H7 (cell line): ENCODE measurements around the gene ARHGEF16. TPM values are rescaled to one million over a fixed set of nuclear protein-coding genes. Genes with fewer than 3 reads are reported as not detected.

Experiments used
- DNase-seq: peaks from one replicate; pipeline ENCODE4 v3.0.0; 2012
- H3K27me3 ChIP-seq: 2 replicates; pipeline ENCODE4 v1.6.0; 2011; ENCODE audit warnings: mild to moderate bottlenecking, low read length; ENCODE audit not compliant: control insufficient read depth, insufficient read depth
- H3K36me3 ChIP-seq: replicated peaks from 2 replicates; pipeline ENCODE4 v1.5.1; 2011; ENCODE audit warnings: low read length; ENCODE audit not compliant: control insufficient read depth, insufficient read depth
- H3K4me3 ChIP-seq: 2 replicates; pipeline ENCODE4 v1.5.1; 2011; ENCODE audit warnings: low read depth, mild to moderate bottlenecking, control low read depth, low read length, moderate library complexity; ENCODE audit not compliant: insufficient read depth
- total RNA-seq: library from RNA; depleted of rRNA; stranded (reverse); fragments of >200 nt; shearing (Covaris generic); gene quantifications from 2 replicates; pipeline ENCODE4 v1.2.3, GENCODE V29; 2014

The ARHGEF16 gene
- total RNA-seq, 1 experiment from 2014 or later = 45.8 TPM

GRCh38 chr1:3439346-3440299 is 14.8 kb upstream of the ARHGEF16 start:
- Histone ChIP-seq H3K36me3 (no peaks in the 10 kb centered on the region), H3K27me3 (no peaks in the 10 kb centered on the region), H3K4me3 (no peak overlapping the region)
- no peak for DNase-seq

GRCh38 chr1:3440300-3440681 is 14.2 kb upstream of the ARHGEF16 start:
- Histone ChIP-seq H3K27me3 (no peaks in the 10 kb centered on the region), H3K4me3 (no peak overlapping the region), H3K36me3 (no peaks in the 10 kb centered on the region)
- DNase-seq = no peak

- Histone ChIP-seq H3K27me3 (no peaks in the 10 kb centered on the region), H3K4me3 (no peak overlapping the region), H3K36me3 (no peaks in the 10 kb centered on the region)
- no peak for DNase-seq
Observed at GRCh38 chr1:3440711-3441409, 13.6 kb upstream of the ARHGEF16 start.

- no peaks in the 10 kb centered on the region for H3K27me3 ChIP-seq
- H3K4me3 ChIP-seq = no peak overlapping the region
- DNase-seq = no peak
- H3K36me3 ChIP-seq = no peaks in the 10 kb centered on the region
Observed at GRCh38 chr1:3441410-3441847, 13.0 kb upstream of the ARHGEF16 start.

GRCh38 chr1:3441880-3442279 is 12.6 kb upstream of the ARHGEF16 start:
- Histone ChIP-seq H3K4me3 (no peak overlapping the region), H3K36me3 (no peaks in the 10 kb centered on the region), H3K27me3 (no peaks in the 10 kb centered on the region)
- no peak for DNase-seq

- Histone ChIP-seq H3K4me3 (no peak overlapping the region), H3K36me3 (no peaks in the 10 kb centered on the region), H3K27me3 (no peaks in the 10 kb centered on the region)
- no peak for DNase-seq
Observed at GRCh38 chr1:3442331-3442730, 12.1 kb upstream of the ARHGEF16 start.

GRCh38 chr1:3442901-3443300 is 11.6 kb upstream of the ARHGEF16 start:
- no peak for DNase-seq
- H3K36me3 ChIP-seq = no peaks in the 10 kb centered on the region
- no peaks in the 10 kb centered on the region for H3K27me3 ChIP-seq
- no peak overlapping the region for H3K4me3 ChIP-seq

- Histone ChIP-seq H3K27me3 (no peaks in the 10 kb centered on the region), H3K36me3 (no peaks in the 10 kb centered on the region), H3K4me3 (no peak overlapping the region)
- no peak for DNase-seq
Observed at GRCh38 chr1:3443807-3444206, 10.7 kb upstream of the ARHGEF16 start.

- no peaks in the 10 kb centered on the region for H3K36me3 ChIP-seq
Observed at GRCh38 chr1:3444298-3444697, 10.2 kb upstream of the ARHGEF16 start.

GRCh38 chr1:3444736-3445135 is 9.7 kb upstream of the ARHGEF16 start:
- no peak overlapping the region for H3K4me3 ChIP-seq
- no peaks in the 10 kb centered on the region for H3K36me3 ChIP-seq
- DNase-seq = no peak
- H3K27me3 ChIP-seq = no peaks in the 10 kb centered on the region

More at GRCh38 chr1:3444298-3444697, 10.2 kb upstream of the ARHGEF16 start:
- DNase-seq = no peak
- Histone ChIP-seq H3K27me3 (no peaks in the 10 kb centered on the region), H3K4me3 (no peak overlapping the region)

GRCh38 chr1:3450202-3450863 is 4.1 kb upstream of the ARHGEF16 start:
- DNase-seq = no peak
- Histone ChIP-seq H3K4me3 (no peak overlapping the region), H3K27me3 (no peaks in the 10 kb centered on the region), H3K36me3 (no peaks in the 10 kb centered on the region)

- no peak overlapping the region for H3K4me3 ChIP-seq
- no peaks in the 10 kb centered on the region for H3K36me3 ChIP-seq
Observed at GRCh38 chr1:3450983-3451382, 3.5 kb upstream of the ARHGEF16 start.

GRCh38 chr1:3451994-3452865 is 2.2 kb upstream of the ARHGEF16 start:
- no peak for DNase-seq
- Histone ChIP-seq H3K27me3 (no peaks in the 10 kb centered on the region), H3K36me3 (no peaks in the 10 kb centered on the region), H3K4me3 (no peak overlapping the region)

More at GRCh38 chr1:3450983-3451382, 3.5 kb upstream of the ARHGEF16 start:
- DNase-seq = no peak
- no peaks in the 10 kb centered on the region for H3K27me3 ChIP-seq

- H3K27me3 ChIP-seq = no peaks in the 10 kb centered on the region
- DNase-seq = no peak
- no peak overlapping the region for H3K4me3 ChIP-seq
- H3K36me3 ChIP-seq = no peaks in the 10 kb centered on the region
Observed at GRCh38 chr1:3452866-3453175, 1.6 kb upstream of the ARHGEF16 start.
